ENCODE data around the gene JUND.

DNA sequence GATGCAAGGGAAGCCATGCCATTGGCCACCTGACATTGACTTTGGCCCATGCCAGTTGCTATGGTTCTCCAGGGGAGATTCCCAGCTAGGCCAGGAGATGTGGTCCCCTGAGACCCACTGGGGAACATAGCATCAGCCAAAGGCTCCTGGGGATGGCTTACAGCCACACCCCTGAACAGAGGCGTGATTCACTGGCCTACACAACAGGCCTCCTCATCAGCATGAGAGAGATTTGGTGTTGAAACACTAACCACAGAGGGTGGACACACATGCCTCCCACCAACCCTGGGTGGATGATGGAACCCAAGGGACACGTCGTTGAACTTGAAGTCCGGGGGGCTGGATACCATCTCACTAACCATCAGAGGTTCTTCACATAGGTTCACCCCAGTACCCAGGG is 21.5 kb downstream of the JUND start:
- TF ChIP-seq EZH2 (IDR thresholded peaks at IDR 0.05; ENCODE audit: low read length): no peak
- TF ChIP-seq, protein P1, sequence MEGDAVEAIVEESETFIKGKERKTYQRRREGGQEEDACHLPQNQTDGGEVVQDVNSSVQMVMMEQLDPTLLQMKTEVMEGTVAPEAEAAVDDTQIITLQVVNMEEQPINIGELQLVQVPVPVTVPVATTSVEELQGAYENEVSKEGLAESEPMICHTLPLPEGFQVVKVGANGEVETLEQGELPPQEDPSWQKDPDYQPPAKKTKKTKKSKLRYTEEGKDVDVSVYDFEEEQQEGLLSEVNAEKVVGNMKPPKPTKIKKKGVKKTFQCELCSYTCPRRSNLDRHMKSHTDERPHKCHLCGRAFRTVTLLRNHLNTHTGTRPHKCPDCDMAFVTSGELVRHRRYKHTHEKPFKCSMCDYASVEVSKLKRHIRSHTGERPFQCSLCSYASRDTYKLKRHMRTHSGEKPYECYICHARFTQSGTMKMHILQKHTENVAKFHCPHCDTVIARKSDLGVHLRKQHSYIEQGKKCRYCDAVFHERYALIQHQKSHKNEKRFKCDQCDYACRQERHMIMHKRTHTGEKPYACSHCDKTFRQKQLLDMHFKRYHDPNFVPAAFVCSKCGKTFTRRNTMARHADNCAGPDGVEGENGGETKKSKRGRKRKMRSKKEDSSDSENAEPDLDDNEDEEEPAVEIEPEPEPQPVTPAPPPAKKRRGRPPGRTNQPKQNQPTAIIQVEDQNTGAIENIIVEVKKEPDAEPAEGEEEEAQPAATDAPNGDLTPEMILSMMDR (optimal IDR thresholded peaks at IDR 0.05 in 1 of 3, IDR thresholded peaks at IDR 0.05 in 1 of 3, conservative IDR thresholded peaks at IDR 0.05 in 1 of 3; ENCODE audit: extremely low read depth in 1 of 3, insufficient read depth in 2 of 3, low read length in 3 of 3): no peak
